HL-60 (cell line): ENCODE measurements around the gene SOX5.

ENCODE experiments used
- DNase-seq, 2 experiments: peaks; one replicate each; pipeline ENCODE4 v3.0.0-alpha.2; 2010 to 2020; ENCODE audit warnings: low read depth in 1 of 2, low spot score in 1 of 2
- H3K27ac ChIP-seq: fragments of 250-450 bp; sonication (Bioruptor Pico); replicated peaks from 2 replicates; pipeline ENCODE4 v1.5.1; 2020; ENCODE audit warnings: mild to moderate bottlenecking, moderate library complexity
- H3K27me3 ChIP-seq: fragments of 250-450 bp; sonication (Bioruptor Pico); 2 replicates; pipeline ENCODE4 v1.5.1; 2021; ENCODE audit warnings: mild to moderate bottlenecking, moderate library complexity; ENCODE audit not compliant: insufficient read depth, poor library complexity, severe bottlenecking
- H3K4me3 ChIP-seq: replicated peaks from 2 replicates; pipeline ENCODE4 v1.5.1; 2011; ENCODE audit warnings: mild to moderate bottlenecking, control low read depth, low read length; ENCODE audit not compliant: insufficient read depth
- CTCF ChIP-seq: IDR thresholded peaks from one replicate; pipeline ENCODE4 v1.5.1; 2011; ENCODE audit warnings: low read length, control low read depth, inconsistent platforms; ENCODE audit not compliant: insufficient read depth
- GABPA ChIP-seq: IDR thresholded peaks from 2 replicates; pipeline ENCODE4 v1.6.1; 2012; ENCODE audit warnings: low read depth
- POLR2AphosphoS5 ChIP-seq: IDR thresholded peaks from 2 replicates; pipeline ENCODE4 v1.6.1; 2012; ENCODE audit warnings: low read depth
- SPI1 ChIP-seq: IDR thresholded peaks from 2 replicates; pipeline ENCODE4 v1.6.1; 2012; ENCODE audit warnings: low read depth, mild to moderate bottlenecking, borderline replicate concordance
- TF ChIP-seq, protein P1 (sequence below): IDR thresholded peaks from 2 replicates; pipeline ENCODE4 v1.6.1; 2012; ENCODE audit warnings: low read depth; ENCODE audit not compliant: insufficient replicate concordance

SOX5 gene

DNA sequence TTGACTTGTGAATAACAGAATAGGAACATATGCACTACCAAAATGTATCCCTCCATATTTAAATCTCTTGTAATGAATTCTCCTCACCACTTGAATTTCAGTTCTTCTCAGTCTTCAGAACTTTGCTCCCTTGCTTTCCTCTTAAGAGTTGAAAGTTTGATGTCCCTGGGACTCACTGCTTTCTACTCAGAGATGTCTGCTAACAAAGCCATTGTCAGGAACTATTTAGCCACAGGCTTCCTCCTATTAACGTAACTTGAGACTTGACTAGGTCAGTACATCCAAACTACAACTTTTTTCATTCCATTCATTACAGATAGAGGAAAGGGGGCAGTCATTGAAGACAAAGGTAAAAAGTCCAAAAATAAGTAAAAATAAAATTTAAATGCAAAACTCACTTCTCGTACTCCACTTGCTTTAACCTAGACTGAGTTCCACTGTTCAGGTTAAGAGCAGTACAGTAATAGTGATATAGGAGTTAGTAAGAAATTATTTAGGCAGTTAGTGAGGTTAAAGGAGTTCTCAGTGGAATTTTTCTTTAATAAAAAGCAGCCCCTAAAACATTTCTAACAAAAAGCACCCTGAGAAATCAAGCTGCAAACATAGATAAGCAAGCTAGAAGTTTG, 364.2 kb downstream of the SOX5 start:
- no peak for DNase-seq
- Histone ChIP-seq H3K27me3 (no peaks in the 10 kb centered on the region), H3K4me3 (no peak overlapping the region), H3K27ac (no peak overlapping the region)
- TF ChIP-seq, protein P1, sequence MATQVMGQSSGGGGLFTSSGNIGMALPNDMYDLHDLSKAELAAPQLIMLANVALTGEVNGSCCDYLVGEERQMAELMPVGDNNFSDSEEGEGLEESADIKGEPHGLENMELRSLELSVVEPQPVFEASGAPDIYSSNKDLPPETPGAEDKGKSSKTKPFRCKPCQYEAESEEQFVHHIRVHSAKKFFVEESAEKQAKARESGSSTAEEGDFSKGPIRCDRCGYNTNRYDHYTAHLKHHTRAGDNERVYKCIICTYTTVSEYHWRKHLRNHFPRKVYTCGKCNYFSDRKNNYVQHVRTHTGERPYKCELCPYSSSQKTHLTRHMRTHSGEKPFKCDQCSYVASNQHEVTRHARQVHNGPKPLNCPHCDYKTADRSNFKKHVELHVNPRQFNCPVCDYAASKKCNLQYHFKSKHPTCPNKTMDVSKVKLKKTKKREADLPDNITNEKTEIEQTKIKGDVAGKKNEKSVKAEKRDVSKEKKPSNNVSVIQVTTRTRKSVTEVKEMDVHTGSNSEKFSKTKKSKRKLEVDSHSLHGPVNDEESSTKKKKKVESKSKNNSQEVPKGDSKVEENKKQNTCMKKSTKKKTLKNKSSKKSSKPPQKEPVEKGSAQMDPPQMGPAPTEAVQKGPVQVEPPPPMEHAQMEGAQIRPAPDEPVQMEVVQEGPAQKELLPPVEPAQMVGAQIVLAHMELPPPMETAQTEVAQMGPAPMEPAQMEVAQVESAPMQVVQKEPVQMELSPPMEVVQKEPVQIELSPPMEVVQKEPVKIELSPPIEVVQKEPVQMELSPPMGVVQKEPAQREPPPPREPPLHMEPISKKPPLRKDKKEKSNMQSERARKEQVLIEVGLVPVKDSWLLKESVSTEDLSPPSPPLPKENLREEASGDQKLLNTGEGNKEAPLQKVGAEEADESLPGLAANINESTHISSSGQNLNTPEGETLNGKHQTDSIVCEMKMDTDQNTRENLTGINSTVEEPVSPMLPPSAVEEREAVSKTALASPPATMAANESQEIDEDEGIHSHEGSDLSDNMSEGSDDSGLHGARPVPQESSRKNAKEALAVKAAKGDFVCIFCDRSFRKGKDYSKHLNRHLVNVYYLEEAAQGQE, result no peak
- TF ChIP-seq SPI1, result no peak
- TF ChIP-seq GABPA, result no peak
- TF ChIP-seq POLR2AphosphoS5, result no peak
- no peak for TF ChIP-seq CTCF

DNA sequence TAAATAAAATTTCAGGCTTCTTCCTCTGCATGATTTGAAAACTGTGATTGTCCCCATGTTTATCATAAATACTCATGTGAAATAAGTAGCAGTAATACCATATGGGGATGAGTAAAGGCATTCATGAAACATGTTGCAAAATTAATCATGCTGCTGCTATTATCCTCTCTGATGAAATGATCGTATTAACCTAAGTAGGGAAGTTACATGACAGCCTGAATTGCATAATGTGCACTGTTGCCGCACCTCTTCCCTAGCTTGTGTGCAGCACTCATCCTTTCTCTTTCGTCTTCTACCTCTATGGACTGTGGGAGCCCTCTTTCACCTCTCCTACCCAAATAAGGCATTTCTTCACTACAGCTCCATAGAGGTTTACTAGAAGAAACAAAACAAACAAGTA, 367.6 kb downstream of the SOX5 start:
- TF ChIP-seq GABPA, result no peak
- TF ChIP-seq, protein P1, result no peak
- TF ChIP-seq POLR2AphosphoS5, result no peak
- TF ChIP-seq CTCF, result no peak
- TF ChIP-seq SPI1, result no peak
- no peak overlapping the region for H3K27ac ChIP-seq

GRCh38 chr12:23579257-23579656, 370.2 kb downstream of the SOX5 start:
- TF ChIP-seq, protein P1, result no peak
- TF ChIP-seq SPI1, result no peak
- no peak for TF ChIP-seq CTCF
- no peak for TF ChIP-seq GABPA
- no peak for TF ChIP-seq POLR2AphosphoS5
- H3K4me3 ChIP-seq, result no peak overlapping the region
- DNase-seq, result no peak
- no peak overlapping the region for H3K27ac ChIP-seq
- no peaks in the 10 kb centered on the region for H3K27me3 ChIP-seq

More for the DNA sequence above, 367.6 kb downstream of the SOX5 start:
- H3K4me3 ChIP-seq, result no peak overlapping the region
- DNase-seq, result peak; percentile 14 to 38
- no peaks in the 10 kb centered on the region for H3K27me3 ChIP-seq
